ENCODE data around the gene TDRD12. TPM values are rescaled to one million over a fixed set of nuclear protein-coding genes. Genes with fewer than 3 reads are reported as not detected.

The TDRD12 gene
- total RNA-seq, 4 donors from 2014 or later: 0.16 to 1.3 (median 0.73) TPM

- WGBS, 2 donors: 41 to 44% methylated on average over 5 of the region's 5 CpGs
- H3K4me3 ChIP-seq (ENCODE audit: low read depth, poor library complexity, severe bottlenecking): no peak overlapping the region
- intact Hi-C loops (cut with DNase I; ENCODE audit: low total_unique reads): no loop called here
- DNase-seq (ENCODE audit: low spot score in 2 of 2): peak in 1 of 2 donors; percentile 78
- TF ChIP-seq POLR2A (IDR thresholded peaks at IDR 0.05) (no peak), CTCF (IDR thresholded peaks at IDR 0.05) (no peak)
These were observed 89.7 kb downstream of the TDRD12 start for GRCh38 chr19:32809254-32809653.

GRCh38 chr19:32809754-32810153, 90.2 kb downstream of the TDRD12 start:
- TF ChIP-seq CTCF (IDR thresholded peaks at IDR 0.05) (no peak), POLR2A (IDR thresholded peaks at IDR 0.05) (no peak)
- intact Hi-C loops (cut with DNase I; ENCODE audit: low total_unique reads): no loop called here
- WGBS, 2 donors: 36 to 46% methylated on average over 3 of the region's 3 CpGs
- no peak for DNase-seq (ENCODE audit: low spot score in 2 of 2)
- no peak overlapping the region for H3K4me3 ChIP-seq (ENCODE audit: low read depth, poor library complexity, severe bottlenecking)

GRCh38 chr19:32810452-32810851, 90.9 kb downstream of the TDRD12 start:
- intact Hi-C loops (cut with DNase I; ENCODE audit: low total_unique reads): no loop called here
- 80 to 86% methylated on average over 9 of the region's 9 CpGs for WGBS, 2 donors
- DNase-seq (ENCODE audit: low spot score in 2 of 2): no peak
- no peak overlapping the region for H3K4me3 ChIP-seq (ENCODE audit: low read depth, poor library complexity, severe bottlenecking)
- TF ChIP-seq POLR2A (IDR thresholded peaks at IDR 0.05): no peak
- TF ChIP-seq CTCF (IDR thresholded peaks at IDR 0.05): no peak

- WGBS, 2 donors: 71 to 72% methylated on average over 11 of the region's 11 CpGs
- H3K4me3 ChIP-seq (ENCODE audit: low read depth, poor library complexity, severe bottlenecking): no peak overlapping the region
- intact Hi-C loops (cut with DNase I; ENCODE audit: low total_unique reads): no loop called here
These were observed 91.6 kb downstream of the TDRD12 start for GRCh38 chr19:32811151-32811550.

GRCh38 chr19:32812036-32812435, 92.5 kb downstream of the TDRD12 start:
- no peak for DNase-seq (ENCODE audit: low spot score in 2 of 2)
- intact Hi-C loops (cut with DNase I; ENCODE audit: low total_unique reads): no loop called here
- no peak overlapping the region for H3K4me3 ChIP-seq (ENCODE audit: low read depth, poor library complexity, severe bottlenecking)
- 89 to 90% methylated on average over 10 of the region's 10 CpGs for WGBS, 2 donors
- TF ChIP-seq CTCF (IDR thresholded peaks at IDR 0.05) (no peak), POLR2A (IDR thresholded peaks at IDR 0.05) (no peak)

More at GRCh38 chr19:32811151-32811550, 91.6 kb downstream of the TDRD12 start:
- no peak for DNase-seq (ENCODE audit: low spot score in 2 of 2)
- TF ChIP-seq CTCF (IDR thresholded peaks at IDR 0.05) (no peak), POLR2A (IDR thresholded peaks at IDR 0.05) (no peak)

GRCh38 chr19:32812571-32812970, 93.0 kb downstream of the TDRD12 start:
- TF ChIP-seq CTCF (IDR thresholded peaks at IDR 0.05): no peak
- TF ChIP-seq POLR2A (IDR thresholded peaks at IDR 0.05): no peak
- DNase-seq (ENCODE audit: low spot score in 2 of 2): no peak
- 79 to 88% methylated on average over 3 of the region's 3 CpGs for WGBS, 2 donors
- intact Hi-C loops (cut with DNase I; ENCODE audit: low total_unique reads): no loop called here
- H3K4me3 ChIP-seq (ENCODE audit: low read depth, poor library complexity, severe bottlenecking): no peak overlapping the region

All from lower leg skin (tissue), 4 donors.